Measurements from ENCODE around the gene TBC1D22A.

DNA sequence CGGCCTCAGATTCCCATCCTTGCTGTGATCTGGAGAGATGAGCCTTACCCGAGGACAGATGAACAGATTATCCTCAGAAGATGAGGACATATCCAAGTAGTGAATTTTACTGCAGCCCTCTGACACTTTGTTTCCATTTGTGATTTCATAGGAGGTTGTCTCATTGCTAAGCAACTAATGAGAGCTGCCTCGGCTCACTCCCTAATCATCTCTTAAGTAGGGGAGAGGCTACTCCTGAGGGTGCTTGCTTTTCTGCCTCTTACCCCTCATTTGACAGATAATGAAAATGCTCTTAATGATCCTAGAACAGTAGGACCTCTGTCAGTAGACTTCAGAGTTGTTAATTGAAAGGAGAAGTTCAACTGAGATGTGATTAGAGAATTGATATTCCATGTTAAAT lies 150.9 kb downstream of the TBC1D22A start:
- TF ChIP-seq ZFP3 (CRISPR knock-in tag; IDR thresholded peaks at IDR 0.05) = no peak
- no peak for TF ChIP-seq ZFP30 (CRISPR knock-in tag; IDR thresholded peaks at IDR 0.05)
- no peak for TF ChIP-seq ZC3H10 (CRISPR knock-in tag; IDR thresholded peaks at IDR 0.05)
- TF ChIP-seq CREB5 (CRISPR knock-in tag; IDR thresholded peaks at IDR 0.05; ENCODE audit: low read depth) = no peak
- no peak for TF ChIP-seq RARB (CRISPR knock-in tag; IDR thresholded peaks at IDR 0.05)
- no peak for TF ChIP-seq OSR1 (CRISPR knock-in tag; IDR thresholded peaks at IDR 0.05)
- no peak for TF ChIP-seq TCF4 (CRISPR knock-in tag; IDR thresholded peaks at IDR 0.05; ENCODE audit: borderline replicate concordance)
